Measurements from ENCODE around the gene SHANK1.
"Not testable (repeated sequence)": the region's sequence is repeated elsewhere in the genome, so short reads cannot be mapped to it uniquely, and the experiment has no call there.

The SHANK1 gene

GRCh38 chr19:50632151-50632835, 87.3 kb downstream of the SHANK1 start:
- DNase-seq, result no peak

DNA sequence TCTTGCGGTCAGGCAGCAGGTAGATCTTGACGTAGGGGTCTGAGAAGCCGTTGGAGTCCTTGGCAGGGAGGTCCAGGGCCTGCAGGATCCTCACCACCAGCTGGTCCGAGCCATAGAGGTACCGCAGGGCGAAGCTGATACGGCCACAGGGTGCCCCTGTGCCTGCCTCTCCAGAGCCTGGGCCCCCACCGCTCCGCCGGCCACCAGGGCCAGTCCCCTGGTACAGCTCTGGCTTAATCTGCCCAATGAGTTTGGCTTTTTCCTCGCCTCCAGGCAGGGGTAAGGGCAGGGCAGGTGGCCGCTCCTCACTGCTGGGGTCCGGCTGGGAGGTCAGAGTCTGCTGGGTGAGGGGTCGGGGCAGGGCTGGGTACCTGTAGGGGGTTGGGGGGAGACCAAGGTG, 89.8 kb downstream of the SHANK1 start:
- DNase-seq, result no peak

GRCh38 chr19:50629194-50629593, 90.4 kb downstream of the SHANK1 start:
- no peak for DNase-seq

DNA sequence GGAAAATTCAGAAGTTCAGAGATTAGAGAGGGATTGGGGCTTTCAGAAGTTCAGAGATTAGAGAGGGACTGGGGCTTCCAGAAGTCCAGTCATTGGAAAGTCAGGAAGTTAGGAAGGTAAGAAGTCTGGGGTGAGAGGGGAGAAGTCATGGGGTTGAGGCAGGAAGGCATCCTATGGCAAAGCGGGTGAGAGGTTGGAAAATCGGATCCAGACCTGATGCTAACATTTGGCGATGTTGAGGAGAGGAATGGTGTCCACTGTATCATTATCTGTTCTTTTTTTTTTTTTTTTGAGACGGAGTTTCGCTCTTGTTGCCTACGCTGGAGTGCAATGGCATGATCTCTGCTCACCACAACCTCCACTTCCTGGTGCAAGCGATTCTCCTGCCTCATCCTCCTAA, 91.1 kb downstream of the SHANK1 start:
- DNase-seq, result no peak

DNA sequence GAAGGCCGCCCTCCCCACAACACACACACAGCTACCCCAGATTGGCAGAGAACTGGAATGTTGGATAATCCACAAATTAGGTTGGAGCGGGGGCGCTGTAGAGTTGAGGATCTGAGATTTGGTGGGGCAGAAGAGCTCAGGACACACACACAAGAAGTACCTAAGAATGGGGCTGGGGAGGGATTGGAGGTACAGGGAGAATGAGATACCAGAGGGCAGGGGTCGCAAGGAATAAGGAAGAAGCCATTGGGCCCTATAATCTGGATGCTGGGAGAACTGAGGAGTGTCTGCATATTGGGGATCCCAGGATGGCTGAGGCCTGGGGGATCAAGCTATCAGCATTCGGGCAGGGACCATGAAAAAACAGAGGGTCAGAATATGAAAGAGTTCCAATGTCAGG, 91.5 kb downstream of the SHANK1 start:
- no peak for DNase-seq

GRCh38 chr19:50626795-50627194, 92.8 kb downstream of the SHANK1 start:
- DNase-seq, result no peak

- no peak for DNase-seq
These were observed 93.6 kb downstream of the SHANK1 start for GRCh38 chr19:50626011-50626410.

DNA sequence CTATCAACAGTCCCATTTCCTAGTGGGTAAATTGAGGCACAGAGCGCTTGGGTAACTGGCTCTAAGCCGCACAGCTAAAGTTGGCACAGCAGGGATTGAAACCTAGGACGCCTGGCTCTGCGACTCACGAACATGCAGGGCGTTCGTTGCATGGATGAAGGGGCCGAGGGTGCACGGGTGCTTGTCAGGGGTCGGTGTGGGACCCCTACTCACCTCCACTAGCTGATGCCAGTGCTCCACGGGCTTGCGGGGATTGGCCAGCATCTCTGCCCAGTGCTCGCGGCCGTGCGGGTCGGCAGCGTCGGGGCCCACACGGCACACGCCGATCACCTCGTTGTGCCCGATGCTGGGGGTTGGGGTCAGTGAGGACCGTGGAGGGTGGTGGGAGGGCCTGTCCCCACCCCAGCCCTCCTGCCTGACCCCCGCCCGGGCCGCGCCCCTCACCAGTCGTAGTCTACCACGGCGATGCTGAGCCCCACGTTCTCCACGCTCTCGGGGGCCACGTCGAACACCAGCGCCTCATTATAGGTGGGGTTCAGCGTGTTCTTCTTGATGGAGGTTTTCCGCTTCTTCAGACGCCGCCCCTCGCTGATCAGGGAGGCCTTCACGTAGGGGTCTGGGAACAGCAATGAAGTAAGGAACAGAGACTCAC, 94.5 kb downstream of the SHANK1 start:
- no peak for DNase-seq

GRCh38 chr19:50620394-50620906, 99.2 kb downstream of the SHANK1 start:
- not testable (repeated sequence) for DNase-seq

- DNase-seq, result not testable (repeated sequence)
These were observed 100.4 kb downstream of the SHANK1 start for GRCh38 chr19:50619184-50619583.

GRCh38 chr19:50618379-50618778, 101.2 kb downstream of the SHANK1 start:
- DNase-seq, result not testable (repeated sequence)

- DNase-seq, result not testable (repeated sequence)
These were observed 106.8 kb downstream of the SHANK1 start for GRCh38 chr19:50612504-50613404.

Data from kidney glomerular epithelial cell (primary cell).